Left lung (tissue), 10 donors: ENCODE measurements around the gene OR9Q1. TPM values are rescaled to one million over a fixed set of nuclear protein-coding genes. Genes with fewer than 3 reads are reported as not detected.

Experiments
- ATAC-seq: fragments of 200-7000 bp; cut with Tn5 transposase; one replicate; pipeline ENCODE4 v1.9.1; 2020; ENCODE audit warnings: moderate library complexity
- DNase-seq, 4 donors: peaks; one replicate each; pipeline ENCODE4 v3.0.0-alpha.2; 2013 to 2020
- H3K27ac ChIP-seq, 2 donors: fragments of 200-600 bp; sonication (generic) in 1 of 2; one replicate each; pipeline versions ENCODE4 v1.5.0 to v1.8.0; 2020 to 2021
- H3K27me3 ChIP-seq, 2 donors: fragments of 200-600 bp; sonication (generic) in 1 of 2; one replicate each; pipeline versions ENCODE4 v1.5.0 to v1.8.0; 2020 to 2021
- H3K36me3 ChIP-seq, 2 donors: fragments of 200-600 bp; sonication (generic) in 1 of 2; one replicate each; pipeline versions ENCODE4 v1.5.0 to v1.8.0; 2020 to 2021
- H3K4me1 ChIP-seq, 2 donors: fragments of 200-600 bp; one replicate each; pipeline ENCODE4 v1.8.0; 2021
- H3K4me3 ChIP-seq, 2 donors: fragments of 200-600 bp; sonication (generic) in 1 of 2; one replicate each; pipeline versions ENCODE4 v1.5.0 to v1.8.0; 2020 to 2021; ENCODE audit warnings: mild to moderate bottlenecking in 1 of 2
- H3K9me3 ChIP-seq, 2 donors: fragments of 200-600 bp; sonication (generic) in 1 of 2; one replicate each; pipeline versions ENCODE4 v1.5.0 to v1.8.0; 2020 to 2021
- intact Hi-C, 2 donors: fragments of 100-400 bp; cut with DNase I; formaldehyde crosslinking; loops; one replicate each; pipeline versions ENCODE4 v1.11.2 to v1.14.2; 2022
- polyA plus RNA-seq, 6 donors: library from polyadenylated mRNA; unstranded; fragments of 120-200 nt; gene quantifications; one replicate each; pipeline ENCODE4 v1.2.1, GENCODE V29; 2013; ENCODE audit not compliant: insufficient read length in 6 of 6
- total RNA-seq, 2 donors: library from RNA; stranded (reverse); fragmentation: NEBNext Ultra II Directional; extraction: Animal tissue kit (Norgen Biotek cat#: 25700); gene quantifications; one replicate each; pipeline ENCODE4 v1.2.1, GENCODE V29; 2021
- TF ChIP-seq, protein P1 (sequence below), 2 donors: fragments of 200-600 bp; sonication (generic) in 1 of 2; IDR thresholded peaks; one replicate each; pipeline versions ENCODE4 v1.5.0 to v1.8.0; 2021; ENCODE audit warnings: antibody characterized with exemption in 2 of 2
- donor health status: DM: no; HTN: yes; CAD: no.
- donor health status: DM: no; HTN: no; CAD: no.

OR9Q1 gene
- total and polyA plus RNA-seq, 8 donors = 0.07 TPM; not detected in 7

DNA sequence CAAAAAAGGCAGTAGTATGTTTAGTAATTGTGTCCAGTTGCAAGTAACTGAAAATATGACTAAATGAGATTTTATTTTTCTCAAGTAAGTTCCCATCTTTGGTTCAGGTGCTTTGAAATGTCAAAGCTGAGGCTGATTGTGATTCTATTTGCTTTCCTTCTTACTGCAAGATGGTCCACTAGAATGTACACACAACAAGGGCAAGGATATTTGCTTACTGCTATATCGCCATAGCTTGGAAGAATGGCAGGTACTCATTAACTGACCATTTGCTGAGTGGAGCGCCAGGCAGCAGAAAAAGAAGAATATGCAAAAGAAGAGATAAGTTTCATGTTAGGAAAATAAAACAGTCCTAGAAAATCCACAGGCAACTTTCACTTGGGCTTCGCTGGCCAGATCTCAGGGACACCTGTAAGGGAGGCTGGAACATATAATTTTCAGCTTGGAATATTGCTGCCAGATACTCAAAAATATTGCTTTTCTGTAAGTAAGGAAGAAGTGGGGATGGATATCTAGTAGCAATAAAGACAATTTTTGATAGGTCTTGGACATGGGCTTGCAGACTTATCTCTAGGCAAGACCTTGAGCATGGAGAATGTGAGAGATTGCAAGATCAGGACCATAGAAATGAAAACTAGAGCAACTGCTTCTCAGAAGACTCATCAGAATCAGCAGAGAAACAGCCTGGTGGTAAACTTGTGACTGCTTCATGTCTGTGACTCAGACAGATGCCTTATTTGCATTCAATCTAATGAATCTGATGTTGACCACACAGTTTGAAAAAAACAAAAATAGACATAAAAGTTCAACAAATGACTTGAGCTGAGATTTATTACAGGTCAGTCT is 44.8 kb upstream of the OR9Q1 start:
- ATAC-seq (no peak), DNase-seq (no peak)
- H3K4me3 ChIP-seq = no peak overlapping the region
- TF ChIP-seq, protein P1, sequence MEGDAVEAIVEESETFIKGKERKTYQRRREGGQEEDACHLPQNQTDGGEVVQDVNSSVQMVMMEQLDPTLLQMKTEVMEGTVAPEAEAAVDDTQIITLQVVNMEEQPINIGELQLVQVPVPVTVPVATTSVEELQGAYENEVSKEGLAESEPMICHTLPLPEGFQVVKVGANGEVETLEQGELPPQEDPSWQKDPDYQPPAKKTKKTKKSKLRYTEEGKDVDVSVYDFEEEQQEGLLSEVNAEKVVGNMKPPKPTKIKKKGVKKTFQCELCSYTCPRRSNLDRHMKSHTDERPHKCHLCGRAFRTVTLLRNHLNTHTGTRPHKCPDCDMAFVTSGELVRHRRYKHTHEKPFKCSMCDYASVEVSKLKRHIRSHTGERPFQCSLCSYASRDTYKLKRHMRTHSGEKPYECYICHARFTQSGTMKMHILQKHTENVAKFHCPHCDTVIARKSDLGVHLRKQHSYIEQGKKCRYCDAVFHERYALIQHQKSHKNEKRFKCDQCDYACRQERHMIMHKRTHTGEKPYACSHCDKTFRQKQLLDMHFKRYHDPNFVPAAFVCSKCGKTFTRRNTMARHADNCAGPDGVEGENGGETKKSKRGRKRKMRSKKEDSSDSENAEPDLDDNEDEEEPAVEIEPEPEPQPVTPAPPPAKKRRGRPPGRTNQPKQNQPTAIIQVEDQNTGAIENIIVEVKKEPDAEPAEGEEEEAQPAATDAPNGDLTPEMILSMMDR (IDR thresholded peaks at IDR 0.05) = no peak
- H3K36me3 ChIP-seq = no peaks in the 10 kb centered on the region
- H3K27me3 ChIP-seq = no peaks in the 10 kb centered on the region
- H3K27ac ChIP-seq = no peak overlapping the region
- intact Hi-C loops = no loop called here
- H3K9me3 ChIP-seq = no peaks in the 10 kb centered on the region
- no peaks in the 10 kb centered on the region for H3K4me1 ChIP-seq

GRCh38 chr11:57979532-57980079 is 44.1 kb upstream of the OR9Q1 start:
- intact Hi-C loops = no loop called here
- ATAC-seq (no peak), DNase-seq (no peak)
- Histone ChIP-seq H3K27me3 (no peaks in the 10 kb centered on the region), H3K4me1 (no peaks in the 10 kb centered on the region), H3K9me3 (no peaks in the 10 kb centered on the region), H3K27ac (no peak overlapping the region), H3K36me3 (no peaks in the 10 kb centered on the region), H3K4me3 (no peak overlapping the region)
- TF ChIP-seq, protein P1 (IDR thresholded peaks at IDR 0.05) = no peak

DNA sequence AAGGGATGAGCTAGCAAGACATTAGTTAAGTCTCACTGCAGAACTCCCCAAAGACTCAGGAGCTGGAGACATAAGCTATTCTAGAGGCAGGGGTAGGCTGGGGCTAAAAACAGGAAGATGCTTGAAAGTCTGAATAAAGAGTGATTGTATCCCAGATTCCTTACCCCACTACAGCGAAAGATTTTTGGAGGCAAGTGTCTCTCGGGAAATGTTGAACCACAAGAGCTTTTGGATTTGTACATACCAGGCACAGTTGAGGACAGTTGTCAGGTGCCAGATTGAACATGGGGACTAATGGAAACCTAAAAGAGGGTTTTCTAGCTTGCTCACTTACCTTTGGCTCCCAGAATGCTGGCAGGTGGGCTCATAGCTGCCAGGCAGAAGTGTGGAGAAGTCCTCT is 43.5 kb upstream of the OR9Q1 start:
- ATAC-seq = no peak
- Histone ChIP-seq H3K36me3 (no peaks in the 10 kb centered on the region), H3K4me1 (no peaks in the 10 kb centered on the region), H3K9me3 (no peaks in the 10 kb centered on the region), H3K27me3 (no peaks in the 10 kb centered on the region), H3K27ac (no peak overlapping the region), H3K4me3 (no peak overlapping the region)
- intact Hi-C loops = no loop called here
- no peak for DNase-seq
- TF ChIP-seq, protein P1 (IDR thresholded peaks at IDR 0.05) = no peak

DNA sequence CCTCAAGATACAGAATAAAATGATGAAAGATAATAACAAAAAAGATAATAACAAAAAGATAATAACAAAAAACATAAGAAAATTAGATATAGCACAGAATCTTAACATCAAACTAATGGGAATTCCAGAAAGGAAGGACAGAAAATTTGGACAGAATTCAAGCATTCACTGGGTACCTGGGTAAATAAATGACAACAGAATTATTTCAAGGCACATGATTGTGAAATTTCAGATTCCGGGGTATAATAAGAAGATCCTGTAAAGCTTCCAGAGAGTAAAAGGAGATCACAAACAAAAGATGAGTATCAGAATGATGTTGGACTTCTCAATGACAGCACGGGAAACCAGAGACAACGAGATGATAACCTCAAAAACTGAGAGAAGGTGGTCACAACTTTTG is 42.1 kb upstream of the OR9Q1 start:
- Histone ChIP-seq H3K4me1 (no peaks in the 10 kb centered on the region), H3K9me3 (no peaks in the 10 kb centered on the region), H3K4me3 (no peak overlapping the region), H3K27me3 (no peaks in the 10 kb centered on the region), H3K36me3 (no peaks in the 10 kb centered on the region), H3K27ac (no peak overlapping the region)
- ATAC-seq (no peak), DNase-seq (no peak)
- TF ChIP-seq, protein P1 (IDR thresholded peaks at IDR 0.05) = no peak
- intact Hi-C loops = no loop called here

- ATAC-seq (no peak), DNase-seq (no peak)
- H3K27me3 ChIP-seq = no peaks in the 10 kb centered on the region
- H3K27ac ChIP-seq = no peak overlapping the region
- no peaks in the 10 kb centered on the region for H3K36me3 ChIP-seq
- H3K4me3 ChIP-seq = no peak overlapping the region
- H3K4me1 ChIP-seq = no peaks in the 10 kb centered on the region
- intact Hi-C loops = no loop called here
- TF ChIP-seq, protein P1 (IDR thresholded peaks at IDR 0.05) = no peak
- H3K9me3 ChIP-seq = peaks cover 0 to 10% of the 10 kb centered on the region in 2 donors
Observed at GRCh38 chr11:57982776-57983175, 40.9 kb upstream of the OR9Q1 start.
